GM21447 (cell line): ENCODE results near the gene BARD1.
"Not testable (repeated sequence)": the region's sequence is repeated elsewhere in the genome, so short reads cannot be mapped to it uniquely, and the experiment has no call there.

Experiments used
- ATAC-seq: cut with Tn5 transposase; IDR thresholded peaks from one replicate; pipeline ENCODE4 v1.9.1; 2021; ENCODE audit not compliant: unreplicated experiment

The BARD1 gene

DNA sequence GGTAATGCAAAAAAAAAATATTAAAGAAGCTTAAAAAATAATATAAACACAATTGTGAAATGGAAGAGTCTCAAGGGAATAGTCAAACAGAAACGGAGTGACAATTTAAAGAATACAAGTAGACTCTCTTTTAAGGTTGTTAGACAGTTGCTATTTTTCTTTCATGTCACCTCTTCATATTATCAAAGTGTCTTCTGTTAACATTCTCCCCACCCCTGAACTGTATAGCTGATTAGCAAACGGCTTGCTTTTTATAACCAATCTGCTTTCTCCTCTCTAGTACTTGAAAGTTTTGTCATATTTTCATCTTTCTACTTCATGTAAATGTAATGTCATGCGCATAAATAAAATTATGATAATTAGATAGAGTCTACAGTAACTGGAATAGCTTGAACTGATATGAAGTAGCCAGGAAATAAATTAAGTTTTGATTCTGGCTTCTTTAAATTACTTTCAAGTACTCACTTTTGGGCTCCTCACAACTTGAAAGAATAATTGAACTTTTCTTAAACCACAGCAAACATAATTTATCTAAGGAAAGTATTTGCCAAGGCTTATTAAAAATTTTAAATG lies 37.0 kb downstream of the BARD1 start:
- ATAC-seq = no peak

GRCh38 chr2:214765180-214765579 lies 44.3 kb downstream of the BARD1 start:
- ATAC-seq = no peak

- no peak for ATAC-seq
Observed at GRCh38 chr2:214753455-214753854, 56.0 kb downstream of the BARD1 start.

- no peak for ATAC-seq
Observed at GRCh38 chr2:214750529-214750928, 59.0 kb downstream of the BARD1 start.

- no peak for ATAC-seq
Observed at GRCh38 chr2:214747992-214748391, 61.5 kb downstream of the BARD1 start.

- no peak for ATAC-seq
Observed at GRCh38 chr2:214742119-214742518, 67.4 kb downstream of the BARD1 start.

DNA sequence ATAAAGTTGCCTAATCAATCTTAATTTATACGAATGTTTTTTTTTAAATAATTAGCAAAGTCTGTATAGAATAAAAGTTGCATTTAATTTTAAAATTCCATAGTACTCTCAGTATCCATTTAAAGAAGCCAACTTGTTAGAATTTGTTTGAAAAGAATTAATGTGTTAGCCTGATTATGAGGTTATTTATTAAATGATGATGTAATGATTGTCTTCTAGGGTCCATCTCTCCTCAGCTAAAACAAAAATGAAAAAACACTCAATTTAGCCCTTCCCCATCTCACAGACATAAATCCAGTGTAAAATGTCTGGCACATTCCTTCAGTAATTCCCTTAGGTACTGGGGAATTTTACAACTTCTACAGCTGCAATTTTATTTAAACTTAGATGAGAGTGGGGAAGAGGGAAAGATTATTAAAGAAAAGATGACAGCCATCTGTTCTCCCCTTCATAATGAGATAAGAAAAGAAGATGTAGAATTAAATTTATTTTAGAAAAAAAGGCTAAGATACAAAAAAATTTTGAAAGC lies 68.6 kb downstream of the BARD1 start:
- ATAC-seq = no peak

DNA sequence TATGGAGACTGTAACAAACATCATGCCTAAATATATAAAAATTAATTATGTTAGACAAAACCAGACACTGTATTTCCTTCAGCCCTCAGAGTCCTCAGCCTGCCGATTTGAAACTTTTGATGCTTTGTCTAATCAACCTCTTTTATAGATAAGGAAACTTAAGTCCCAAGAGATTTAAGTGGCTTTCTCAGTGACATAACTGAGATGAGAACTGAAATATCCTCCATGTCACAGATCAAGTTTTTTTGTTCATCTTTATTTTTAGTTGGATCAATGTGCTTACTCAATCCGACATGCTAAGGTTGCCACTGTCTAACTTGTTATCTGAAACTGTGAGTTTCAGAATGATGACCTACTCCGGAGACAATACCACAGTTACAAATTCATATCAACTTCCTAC lies 72.3 kb downstream of the BARD1 start:
- peak; percentile 98 for ATAC-seq

DNA sequence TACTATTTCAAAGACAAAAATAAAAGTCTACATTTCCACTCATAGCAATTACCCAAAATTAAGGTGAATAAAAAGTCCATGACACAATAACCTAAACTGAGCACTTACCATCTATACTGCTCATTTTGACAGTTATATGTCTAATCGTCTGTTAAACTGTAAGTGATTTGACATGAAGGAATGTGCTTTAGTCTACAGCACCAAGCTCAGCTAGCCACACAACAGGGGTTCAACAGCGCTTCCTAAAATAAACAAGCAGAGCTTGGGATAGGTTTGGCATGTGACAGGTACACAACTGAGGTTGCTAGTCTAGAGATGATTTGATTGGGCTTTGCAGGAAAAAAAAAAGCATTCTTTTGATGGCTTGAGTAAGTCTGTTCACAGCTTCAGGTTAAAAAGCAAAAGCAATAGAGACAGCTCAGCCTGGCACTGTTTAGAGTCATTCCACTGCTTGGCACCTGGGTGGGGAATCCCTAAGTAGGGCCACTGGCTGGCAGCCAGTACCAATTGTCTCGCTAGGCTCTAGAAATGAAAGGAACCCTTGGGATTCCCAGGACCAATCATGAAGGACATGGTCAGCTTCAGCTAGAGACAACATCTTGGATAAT lies 78.6 kb downstream of the BARD1 start:
- peak; percentile 66 for ATAC-seq

GRCh38 chr2:214730248-214730647 lies 79.2 kb downstream of the BARD1 start:
- no peak for ATAC-seq

DNA sequence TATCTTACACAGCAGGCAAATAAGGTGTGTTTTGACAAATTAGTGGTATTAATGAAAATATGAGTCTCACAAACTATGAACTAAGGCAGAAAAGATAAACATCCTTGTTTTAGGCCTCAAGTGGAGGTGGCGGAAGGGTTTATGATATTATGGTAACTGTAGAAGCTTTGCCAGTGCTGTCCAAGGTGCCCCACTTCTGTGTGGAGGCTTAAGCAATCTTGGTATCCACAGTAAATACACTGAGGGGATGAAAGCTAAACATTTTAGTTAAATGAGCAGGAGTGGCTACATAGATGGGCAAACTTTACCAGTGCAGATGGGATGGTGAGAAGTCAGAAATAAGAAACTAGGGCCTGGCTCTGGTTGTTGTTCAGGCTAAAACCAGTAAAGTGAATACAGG lies 84.7 kb downstream of the BARD1 start:
- no peak for ATAC-seq

GRCh38 chr2:214717837-214718236 lies 91.6 kb downstream of the BARD1 start:
- ATAC-seq = not testable (repeated sequence)

DNA sequence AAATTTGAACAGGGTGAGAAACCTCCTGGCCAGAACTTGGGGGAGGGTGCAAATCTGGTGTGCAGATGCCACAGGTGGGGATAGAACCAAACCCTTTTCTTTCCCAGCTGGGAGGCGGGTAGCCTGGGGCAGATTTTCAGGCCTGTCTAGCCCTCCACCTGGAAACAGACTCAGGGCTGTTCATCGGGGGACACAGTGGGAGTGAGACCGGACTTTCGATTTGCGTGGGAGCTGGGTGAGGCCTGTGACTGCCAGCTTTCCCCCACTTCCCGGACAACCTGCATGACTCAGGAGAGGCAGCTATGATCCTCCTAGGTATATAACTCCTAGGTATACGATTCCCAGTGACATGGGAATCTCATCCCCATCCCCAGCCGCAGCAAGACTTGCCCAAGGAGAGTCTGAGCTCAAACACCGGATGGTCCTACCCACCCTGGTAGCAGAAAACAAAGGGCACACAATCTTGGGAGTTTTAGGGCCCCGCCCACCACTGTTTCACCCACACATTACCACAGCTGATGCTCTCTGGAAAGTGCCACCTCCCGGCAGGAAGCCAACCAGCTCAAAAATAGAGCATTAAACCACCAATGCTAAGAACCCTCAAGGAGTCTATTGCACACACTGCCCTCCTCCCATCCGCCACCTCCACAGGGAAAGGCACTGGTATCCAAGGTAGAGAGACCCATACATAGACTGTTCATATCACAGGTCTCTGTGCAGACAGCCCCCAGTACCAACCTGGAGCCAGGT lies 92.5 kb downstream of the BARD1 start:
- no peak for ATAC-seq

DNA sequence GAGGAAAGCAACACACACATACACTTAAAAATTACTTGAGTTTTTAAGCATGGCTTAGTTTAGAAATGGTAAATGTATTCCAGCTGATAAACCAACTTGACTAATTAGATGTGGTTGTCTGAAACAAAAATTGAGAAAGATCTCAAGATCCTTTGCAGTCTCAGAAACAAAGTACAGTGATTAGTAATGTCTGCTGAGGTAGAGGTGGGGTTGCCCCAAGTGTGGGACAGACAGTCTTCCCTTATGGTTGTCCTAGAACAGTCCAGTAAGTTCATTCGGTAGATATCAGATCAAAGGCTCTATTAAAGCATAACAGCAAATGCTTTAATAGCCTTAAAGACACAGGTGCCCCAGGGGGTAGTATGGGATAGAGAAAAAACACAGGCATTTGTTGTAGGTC lies 94.5 kb downstream of the BARD1 start:
- ATAC-seq = no peak

- no peak for ATAC-seq
Observed at GRCh38 chr2:214713080-214713830, 96.2 kb downstream of the BARD1 start.

- ATAC-seq = no peak
Observed at GRCh38 chr2:214710729-214711128, 98.8 kb downstream of the BARD1 start.

DNA sequence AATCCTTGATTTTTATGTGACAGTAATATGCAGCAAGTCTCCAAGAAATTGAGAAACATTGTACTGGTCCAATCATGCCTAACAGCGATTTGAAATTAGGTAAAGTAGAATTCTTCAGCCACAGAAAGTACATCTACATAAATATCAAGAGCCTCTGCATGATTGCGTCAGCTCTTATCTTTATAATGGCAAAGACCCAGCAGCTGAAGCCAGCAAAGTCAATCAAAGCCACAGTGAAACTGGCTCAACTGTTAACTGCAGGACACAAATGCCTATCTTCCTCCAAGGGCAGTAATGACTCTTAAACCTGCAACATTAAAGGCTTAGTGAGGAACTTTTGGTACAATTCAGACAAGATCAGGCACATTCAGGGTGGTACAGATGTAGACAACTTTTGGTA lies 102.5 kb downstream of the BARD1 start:
- ATAC-seq = no peak

DNA sequence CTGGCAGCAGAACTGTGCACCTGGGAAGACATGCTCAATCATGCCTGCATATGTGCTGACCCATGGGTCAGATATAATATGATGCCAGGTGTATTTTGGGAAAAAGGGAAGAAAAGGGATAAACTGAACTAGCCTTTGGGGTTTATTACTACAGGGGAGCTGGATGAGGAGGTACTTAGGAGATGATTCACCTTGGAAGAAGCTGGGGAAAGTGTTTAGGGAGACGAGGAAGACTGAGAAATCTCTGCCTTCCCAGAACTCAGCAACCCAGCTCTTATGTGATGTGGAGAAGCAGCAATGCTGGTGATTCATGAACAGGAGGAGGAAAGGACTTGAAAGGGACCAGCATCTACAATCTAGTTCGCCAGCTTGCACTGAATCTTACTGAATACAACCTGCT lies 110.2 kb downstream of the BARD1 start:
- no peak for ATAC-seq

- no peak for ATAC-seq
Observed at GRCh38 chr2:214696681-214697080, 112.8 kb downstream of the BARD1 start.

GRCh38 chr2:214695789-214696188 lies 113.7 kb downstream of the BARD1 start:
- ATAC-seq = no peak

- ATAC-seq = peak; percentile 83
Observed at GRCh38 chr2:214683557-214683956, 125.9 kb downstream of the BARD1 start.
